ENCODE results near the gene FCRL3. TPM values are rescaled to one million over a fixed set of nuclear protein-coding genes. Genes with fewer than 3 reads are reported as not detected.

FCRL3 gene
- total RNA-seq, 3 donors from 2014 or later, result 0.36 to 0.69 TPM; not detected in 1

GRCh38 chr1:157678721-157679120 lies 21.8 kb downstream of the FCRL3 start:
- no peak for TF ChIP-seq CTCF (IDR thresholded peaks at IDR 0.05)
- intact Hi-C loops (cut with DNase I, micrococcal nuclease), result no loop called here

GRCh38 chr1:157673008-157673407 lies 27.6 kb downstream of the FCRL3 start:
- ATAC-seq (no peak), DNase-seq (no peak)
- H3K36me3 ChIP-seq (ENCODE audit: low read depth), result no peaks in the 10 kb centered on the region
- H3K4me1 ChIP-seq (ENCODE audit: low read depth), result no peaks in the 10 kb centered on the region
- H3K4me3 ChIP-seq, result no peak overlapping the region
- TF ChIP-seq CTCF (IDR thresholded peaks at IDR 0.05), result no peak
- H3K9me3 ChIP-seq, result peaks cover 10% of the 10 kb centered on the region
- intact Hi-C loops (cut with DNase I, micrococcal nuclease), result no loop called here

More at GRCh38 chr1:157678721-157679120, 21.8 kb downstream of the FCRL3 start:
- H3K9me3 ChIP-seq, result no peaks in the 10 kb centered on the region
- H3K4me1 ChIP-seq (ENCODE audit: low read depth), result no peaks in the 10 kb centered on the region
- H3K4me3 ChIP-seq, result no peak overlapping the region
- H3K36me3 ChIP-seq (ENCODE audit: low read depth), result no peaks in the 10 kb centered on the region
- no peak for ATAC-seq
- no peak for DNase-seq

- no peak for DNase-seq
- H3K4me1 ChIP-seq (ENCODE audit: low read depth), result no peaks in the 10 kb centered on the region
- H3K36me3 ChIP-seq (ENCODE audit: low read depth), result no peaks in the 10 kb centered on the region
- no peak overlapping the region for H3K4me3 ChIP-seq
- intact Hi-C loops (cut with DNase I, micrococcal nuclease), result no loop called here
- no peak for TF ChIP-seq CTCF (IDR thresholded peaks at IDR 0.05)
- ATAC-seq, result no peak
- H3K9me3 ChIP-seq, result peaks cover 10% of the 10 kb centered on the region
These were observed 28.7 kb downstream of the FCRL3 start for GRCh38 chr1:157671895-157672294.

- no peaks in the 10 kb centered on the region for H3K4me1 ChIP-seq (ENCODE audit: low read depth)
- DNase-seq (no peak), ATAC-seq (no peak)
- intact Hi-C loops (cut with DNase I, micrococcal nuclease), result no loop called here
- no peaks in the 10 kb centered on the region for H3K36me3 ChIP-seq (ENCODE audit: low read depth)
- H3K4me3 ChIP-seq, result no peak overlapping the region
- no peak for TF ChIP-seq CTCF (IDR thresholded peaks at IDR 0.05)
- no peaks in the 10 kb centered on the region for H3K9me3 ChIP-seq
These were observed 40.9 kb downstream of the FCRL3 start for GRCh38 chr1:157659576-157660247.

DNA sequence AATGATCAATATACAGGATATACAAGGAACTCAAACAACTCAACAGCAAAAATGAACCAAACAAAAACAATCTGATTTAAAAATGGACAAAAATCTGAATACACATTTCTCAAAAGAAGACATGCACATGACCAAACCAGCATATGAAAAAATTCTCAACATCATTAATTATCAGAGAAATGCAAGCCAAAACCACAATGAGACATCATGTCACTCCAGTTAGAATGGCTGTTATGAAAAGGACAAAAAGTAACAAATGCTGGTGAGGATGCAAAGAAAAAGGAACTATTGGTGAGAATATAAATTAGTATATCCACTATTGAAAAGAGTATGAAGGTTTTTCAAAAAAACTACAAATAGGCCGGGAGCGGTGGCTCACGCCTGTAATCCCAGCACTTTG lies 42.0 kb downstream of the FCRL3 start:
- intact Hi-C loops (cut with DNase I, micrococcal nuclease), result no loop called here
- Histone ChIP-seq H3K36me3 (ENCODE audit: low read depth) (no peaks in the 10 kb centered on the region), H3K4me1 (ENCODE audit: low read depth) (no peaks in the 10 kb centered on the region), H3K9me3 (no peaks in the 10 kb centered on the region), H3K4me3 (no peak overlapping the region)
- DNase-seq (no peak), ATAC-seq (no peak)
- no peak for TF ChIP-seq CTCF (IDR thresholded peaks at IDR 0.05)

DNA sequence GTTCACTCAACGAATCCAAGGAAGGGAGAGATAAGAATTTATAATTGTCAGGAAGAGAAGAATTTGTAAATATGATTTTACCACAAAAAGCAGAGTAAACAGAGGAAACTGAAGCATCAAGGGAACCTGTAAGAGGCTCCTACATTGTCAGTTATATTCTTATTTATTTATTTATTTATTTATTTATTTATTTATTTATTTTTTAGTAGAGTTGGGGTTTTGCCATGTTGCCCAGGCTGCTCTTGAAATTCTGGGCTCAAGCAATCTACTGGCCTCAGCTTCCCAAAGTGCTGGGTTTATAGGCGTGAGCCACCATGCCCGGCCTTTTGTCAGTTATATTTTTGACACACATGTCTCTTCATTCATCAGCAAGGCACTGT lies 47.1 kb downstream of the FCRL3 start:
- intact Hi-C loops (cut with DNase I, micrococcal nuclease), result no loop called here
- TF ChIP-seq CTCF (IDR thresholded peaks at IDR 0.05), result no peak
- DNase-seq (no peak), ATAC-seq (no peak)
- H3K9me3 ChIP-seq, result no peaks in the 10 kb centered on the region
- H3K36me3 ChIP-seq (ENCODE audit: low read depth), result no peaks in the 10 kb centered on the region
- H3K4me1 ChIP-seq (ENCODE audit: low read depth), result no peaks in the 10 kb centered on the region
- no peak overlapping the region for H3K4me3 ChIP-seq
